Ovary (tissue), 3 donors: ENCODE results near the gene APBB1IP.

Experiments used
- CTCF ChIP-seq, 3 donors: fragments of 450-650 bp in 2 of 3; fragments of 200-600 bp in 1 of 3; IDR thresholded peaks; one replicate each; pipeline versions ENCODE4 v1.5.1 to v1.8.0; 2016 to 2022; ENCODE audit warnings: antibody characterized with exemption in 3 of 3, mild to moderate bottlenecking in 1 of 3
- EP300 ChIP-seq: sonication (generic); formaldehyde crosslinking; IDR thresholded peaks from one replicate; pipeline ENCODE4 v1.6.1; 2017; ENCODE audit warnings: antibody characterized with exemption
- POLR2A ChIP-seq: fragments of 450-650 bp; IDR thresholded peaks from one replicate; pipeline ENCODE4 v1.6.1; 2017; ENCODE audit warnings: antibody characterized with exemption, mild to moderate bottlenecking, moderate library complexity
- donor health status: DM: no; HTN: no; CAD: no.

GRCh38 chr10:26509307-26509706, 71.2 kb downstream of the APBB1IP start:
- TF ChIP-seq CTCF (IDR thresholded peaks at IDR 0.05): no peak
- no peak for TF ChIP-seq POLR2A
- TF ChIP-seq EP300: no peak
